ENCODE measurements around the gene DYDC1.

The DYDC1 gene

DNA sequence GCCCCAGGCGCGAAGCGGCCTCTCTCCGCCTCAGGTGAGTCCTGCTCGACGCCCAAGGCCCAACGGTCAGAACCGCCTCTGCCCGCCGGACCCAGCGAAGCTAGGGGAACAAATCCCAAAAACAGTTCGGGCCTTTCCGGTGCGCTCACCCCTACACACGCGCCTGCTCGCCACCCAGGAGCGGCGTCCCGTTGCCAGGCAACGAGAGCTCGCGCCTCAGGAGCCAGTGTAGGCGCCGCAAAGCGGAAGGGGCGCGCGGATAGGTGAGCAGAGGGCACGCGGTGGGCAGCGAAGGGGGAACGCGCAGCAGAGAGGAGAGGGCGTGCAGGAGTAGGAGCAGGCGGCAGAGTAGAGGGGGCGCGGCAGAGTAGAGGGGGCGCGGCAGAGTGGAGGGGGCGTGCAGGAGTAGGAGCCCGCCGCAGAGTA is at the start of gene DYDC1, which contains the start of gene DYDC2:
Gene DYDC1 (minus strand): TSS at position 193 of the 426 bp plus-strand sequence. CDS start 4,154 bp downstream, outside the sequence.
Gene DYDC2 (plus strand): TSS at position 219 of the 426 bp plus-strand sequence. CDS start 5,663 bp downstream, outside the sequence.
- H3K27me3 Mint-ChIP-seq = peaks cover 39% of the 10 kb centered on the region
- intact Hi-C loops (cut with micrococcal nuclease) = no loop called here
- peak within 1 kb of the TSS; percentile 39 for H3K27ac Mint-ChIP-seq
- peak within 1 kb of the TSS; percentile 83 for H3K4me3 Mint-ChIP-seq
- H3K36me3 Mint-ChIP-seq (ENCODE audit: low read depth) = no peaks in the 10 kb centered on the region
- H3K9me3 Mint-ChIP-seq = no peaks in the 10 kb centered on the region
- peaks cover 13% of the 10 kb centered on the region for H3K4me1 Mint-ChIP-seq (ENCODE audit: low read depth)

- Mint-ChIP-seq H3K27ac (no peak overlapping the region), H3K9me3 (no peaks in the 10 kb centered on the region), H3K4me1 (ENCODE audit: low read depth) (peaks cover 22% of the 10 kb centered on the region), H3K27me3 (peaks cover 43% of the 10 kb centered on the region), H3K4me3 (no peak overlapping the region), H3K36me3 (ENCODE audit: low read depth) (no peaks in the 10 kb centered on the region)
- intact Hi-C loops (cut with micrococcal nuclease) = no loop called here
Measured at GRCh38 chr10:80406204-80406603, 49.6 kb upstream of the DYDC1 start.

DNA sequence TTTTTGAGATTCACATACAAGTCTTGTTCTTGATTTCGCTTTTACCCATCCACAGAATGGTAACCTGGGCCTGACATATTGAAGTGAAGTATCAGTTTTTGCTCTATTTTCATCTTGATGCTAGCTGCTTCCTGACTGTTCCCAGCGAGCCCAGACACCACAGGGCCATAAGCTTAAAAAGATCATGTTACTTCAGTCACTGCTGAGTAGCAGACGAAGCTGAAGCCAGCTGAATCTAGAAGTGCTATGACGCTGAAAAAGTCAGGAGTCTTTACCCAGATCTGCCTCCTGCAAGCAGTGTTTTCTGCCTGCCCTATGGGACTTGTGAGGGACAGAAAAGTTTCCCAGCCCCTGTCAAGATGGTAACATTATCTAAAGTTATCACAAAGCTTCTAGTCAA is 49.1 kb upstream of the DYDC1 start:
- Mint-ChIP-seq H3K4me3 (no peak overlapping the region), H3K9me3 (no peaks in the 10 kb centered on the region), H3K27ac (no peak overlapping the region), H3K36me3 (ENCODE audit: low read depth) (no peaks in the 10 kb centered on the region), H3K4me1 (ENCODE audit: low read depth) (peaks cover 22% of the 10 kb centered on the region), H3K27me3 (peaks cover 38% of the 10 kb centered on the region)
- intact Hi-C loops (cut with micrococcal nuclease) = no loop called here

DNA sequence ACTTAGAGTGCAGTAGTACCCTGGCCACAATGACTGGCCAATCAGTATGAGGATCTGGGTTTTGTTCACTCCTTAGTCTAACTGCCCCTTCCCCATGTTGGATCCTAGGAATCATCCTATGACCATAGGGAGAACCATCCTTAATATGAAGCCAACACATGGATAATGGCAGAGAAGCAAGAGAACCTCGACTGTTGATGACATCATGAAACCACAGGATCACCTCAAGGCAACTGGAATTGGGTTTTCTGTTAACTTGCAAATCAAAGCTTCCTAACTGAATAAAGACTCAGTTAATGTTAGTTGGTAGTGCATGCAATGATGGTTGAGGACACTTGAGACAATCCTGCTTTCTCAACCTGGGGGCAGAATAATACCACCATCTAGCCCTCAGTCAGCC is 48.5 kb upstream of the DYDC1 start:
- intact Hi-C loops (cut with micrococcal nuclease) = no loop called here
- peaks cover 22% of the 10 kb centered on the region for H3K4me1 Mint-ChIP-seq (ENCODE audit: low read depth)
- H3K9me3 Mint-ChIP-seq = no peaks in the 10 kb centered on the region
- H3K36me3 Mint-ChIP-seq (ENCODE audit: low read depth) = no peaks in the 10 kb centered on the region
- H3K27me3 Mint-ChIP-seq = peaks cover 34% of the 10 kb centered on the region
- no peak overlapping the region for H3K4me3 Mint-ChIP-seq
- no peak overlapping the region for H3K27ac Mint-ChIP-seq

DNA sequence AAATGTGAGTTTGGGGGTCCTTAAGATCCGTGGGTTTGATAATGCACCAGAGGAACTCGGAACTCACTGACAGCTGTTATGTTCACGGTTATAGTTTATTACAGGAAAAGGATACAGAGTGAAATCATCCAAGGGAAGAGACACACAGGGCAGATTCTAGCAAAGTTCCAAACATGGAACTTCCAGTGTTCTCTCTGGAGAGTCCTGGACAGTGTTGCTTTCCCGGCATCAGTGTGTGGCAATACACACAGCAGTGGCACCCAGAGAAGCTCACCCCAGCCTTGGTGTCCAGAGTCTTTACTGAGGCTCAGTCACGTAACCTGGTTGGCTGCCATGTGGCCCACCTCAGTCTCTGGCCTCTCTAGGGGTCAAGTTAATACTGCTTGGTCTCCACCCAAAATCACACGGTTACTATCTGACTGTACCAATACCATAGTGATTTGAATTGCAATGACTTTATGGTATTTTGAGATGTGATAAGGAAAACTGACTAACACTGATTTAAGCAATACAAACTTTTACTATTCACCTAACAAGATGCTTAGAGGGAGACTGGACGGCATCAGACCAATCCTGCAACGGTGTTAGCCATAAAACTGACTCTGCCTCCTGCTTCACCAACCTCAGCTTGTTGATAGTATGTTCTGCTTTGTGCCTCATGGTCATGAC is 43.7 kb upstream of the DYDC1 start:
- intact Hi-C loops (cut with micrococcal nuclease) = no loop called here
- H3K9me3 Mint-ChIP-seq = no peaks in the 10 kb centered on the region
- no peaks in the 10 kb centered on the region for H3K4me1 Mint-ChIP-seq (ENCODE audit: low read depth)
- peaks cover 4% of the 10 kb centered on the region for H3K27me3 Mint-ChIP-seq
- H3K27ac Mint-ChIP-seq = no peak overlapping the region
- H3K36me3 Mint-ChIP-seq (ENCODE audit: low read depth) = no peaks in the 10 kb centered on the region
- H3K4me3 Mint-ChIP-seq = no peak overlapping the region

- Mint-ChIP-seq H3K27me3 (peaks cover 4% of the 10 kb centered on the region), H3K9me3 (no peaks in the 10 kb centered on the region), H3K4me1 (ENCODE audit: low read depth) (peaks cover 9% of the 10 kb centered on the region), H3K27ac (no peak overlapping the region), H3K36me3 (ENCODE audit: low read depth) (no peaks in the 10 kb centered on the region), H3K4me3 (no peak overlapping the region)
- intact Hi-C loops (cut with micrococcal nuclease) = no loop called here
Measured at GRCh38 chr10:80397014-80397413, 40.5 kb upstream of the DYDC1 start.

DNA sequence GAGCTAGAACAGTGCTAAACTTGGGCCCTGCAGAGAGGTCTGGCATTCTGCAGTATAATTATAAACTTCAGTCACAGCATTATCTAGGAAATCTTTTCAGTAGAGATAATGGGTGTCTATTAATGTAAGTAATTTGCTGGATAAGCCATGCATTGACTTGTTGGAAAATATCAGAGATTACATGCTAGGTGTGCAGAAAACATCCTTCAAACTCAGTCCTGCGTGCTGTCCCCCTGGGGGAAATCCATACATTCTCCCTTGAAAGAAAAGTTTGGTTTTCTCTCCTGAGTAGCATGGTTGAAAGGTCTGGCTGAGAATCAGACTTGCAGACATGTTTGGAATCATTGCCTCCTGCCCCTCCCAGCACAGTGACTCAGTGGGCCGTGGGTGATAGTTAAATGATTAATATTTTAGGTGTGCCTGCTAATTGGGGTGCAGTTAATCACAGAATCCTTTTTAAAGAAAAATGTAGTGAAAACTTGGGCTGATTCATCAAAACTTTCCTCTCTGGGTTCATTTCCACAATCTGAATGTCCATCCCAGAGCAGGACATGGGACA is 37.9 kb upstream of the DYDC1 start:
- Mint-ChIP-seq H3K4me3 (no peak overlapping the region), H3K27ac (no peak overlapping the region), H3K36me3 (ENCODE audit: low read depth) (no peaks in the 10 kb centered on the region), H3K9me3 (no peaks in the 10 kb centered on the region), H3K27me3 (peaks cover 4% of the 10 kb centered on the region), H3K4me1 (ENCODE audit: low read depth) (peaks cover 26% of the 10 kb centered on the region)
- intact Hi-C loops (cut with micrococcal nuclease) = no loop called here

- H3K36me3 Mint-ChIP-seq (ENCODE audit: low read depth) = no peaks in the 10 kb centered on the region
- peaks cover 47% of the 10 kb centered on the region for H3K4me1 Mint-ChIP-seq (ENCODE audit: low read depth)
- no peak overlapping the region for H3K4me3 Mint-ChIP-seq
- H3K27ac Mint-ChIP-seq = peak overlapping the region; percentile 53
- H3K9me3 Mint-ChIP-seq = no peaks in the 10 kb centered on the region
- peaks cover 3% of the 10 kb centered on the region for H3K27me3 Mint-ChIP-seq
- intact Hi-C loops (cut with micrococcal nuclease) = no loop called here
Measured at GRCh38 chr10:80392250-80392649, 35.7 kb upstream of the DYDC1 start.

DNA sequence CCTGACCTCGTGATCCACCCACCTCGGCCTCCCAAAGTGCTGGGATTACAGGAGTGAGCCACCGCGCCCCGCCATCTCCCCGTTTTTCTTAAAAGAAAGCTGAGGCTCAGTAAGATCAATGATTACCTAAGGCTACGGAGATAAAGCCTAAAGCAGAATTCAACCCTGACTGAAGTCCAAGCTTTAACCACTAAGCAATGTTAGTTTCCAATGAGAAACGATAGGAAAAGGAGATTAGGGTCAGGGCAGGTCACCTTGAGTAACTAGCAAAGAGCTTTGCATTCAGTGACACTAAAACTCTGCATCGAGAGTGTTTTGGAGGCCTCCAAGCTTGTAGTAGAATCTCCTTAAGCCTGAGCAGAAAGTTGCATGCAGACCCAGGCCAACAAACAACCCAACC is 34.2 kb upstream of the DYDC1 start:
- peak overlapping the region; percentile 37 for H3K27ac Mint-ChIP-seq
- peaks cover 52% of the 10 kb centered on the region for H3K4me1 Mint-ChIP-seq (ENCODE audit: low read depth)
- no peaks in the 10 kb centered on the region for H3K9me3 Mint-ChIP-seq
- no peaks in the 10 kb centered on the region for H3K36me3 Mint-ChIP-seq (ENCODE audit: low read depth)
- intact Hi-C loops (cut with micrococcal nuclease) = no loop called here
- no peaks in the 10 kb centered on the region for H3K27me3 Mint-ChIP-seq
- H3K4me3 Mint-ChIP-seq = no peak overlapping the region

DNA sequence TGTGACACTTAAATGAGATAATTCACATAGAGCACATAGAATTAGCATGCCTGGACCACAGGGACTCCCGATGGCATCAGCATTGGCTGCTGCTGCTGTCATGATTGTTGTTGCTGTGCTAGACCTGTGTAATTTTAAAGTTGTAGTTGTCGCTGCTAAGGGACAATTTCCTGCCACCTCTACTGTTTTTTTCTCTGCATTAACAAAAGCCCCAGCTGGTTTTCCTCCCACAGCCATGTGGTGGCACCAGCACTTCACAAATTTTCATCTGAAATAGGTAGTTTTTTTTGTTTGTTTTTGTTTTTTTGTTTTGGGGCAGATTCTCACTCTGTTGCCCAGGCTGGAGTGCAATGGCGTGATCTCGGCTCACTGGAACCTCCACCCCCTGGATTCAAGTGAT is 26.4 kb upstream of the DYDC1 start:
- intact Hi-C loops (cut with micrococcal nuclease) = loop anchor here (1.0 to 5.0 kb wide), 3 partner anchors 60 to 216 kb away; no protein-coding TSS in a partner anchor
- Mint-ChIP-seq H3K4me1 (ENCODE audit: low read depth) (peaks cover 21% of the 10 kb centered on the region), H3K9me3 (no peaks in the 10 kb centered on the region), H3K4me3 (no peak overlapping the region), H3K27me3 (peaks cover 2% of the 10 kb centered on the region), H3K27ac (no peak overlapping the region), H3K36me3 (ENCODE audit: low read depth) (no peaks in the 10 kb centered on the region)

DNA sequence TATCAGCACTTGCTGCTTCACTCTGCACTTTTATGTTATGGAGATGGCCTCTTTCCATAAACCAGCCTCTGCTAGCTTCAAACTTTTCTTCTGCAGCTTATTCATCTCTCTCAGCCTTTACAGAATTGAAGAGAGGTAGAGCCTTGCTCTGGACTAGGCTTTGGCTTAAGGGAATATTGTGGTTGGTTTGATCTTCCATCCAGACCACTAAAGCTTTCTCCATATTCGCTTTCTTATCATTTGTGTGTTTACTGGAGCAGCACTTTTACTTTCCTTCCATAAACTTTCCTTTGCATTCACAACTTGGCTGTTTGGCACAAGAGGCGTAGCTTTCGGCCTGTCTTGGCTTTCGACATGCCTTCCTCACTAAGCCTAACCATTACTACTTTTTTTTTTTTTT is 23.6 kb upstream of the DYDC1 start:
- Mint-ChIP-seq H3K27me3 (peaks cover 2% of the 10 kb centered on the region), H3K9me3 (no peaks in the 10 kb centered on the region), H3K27ac (no peak overlapping the region), H3K36me3 (ENCODE audit: low read depth) (no peaks in the 10 kb centered on the region), H3K4me1 (ENCODE audit: low read depth) (peaks cover 10% of the 10 kb centered on the region), H3K4me3 (no peak overlapping the region)
- intact Hi-C loops (cut with micrococcal nuclease) = loop anchor here (5.0 kb wide), 1 partner anchor 127 kb away; no protein-coding TSS in a partner anchor

DNA sequence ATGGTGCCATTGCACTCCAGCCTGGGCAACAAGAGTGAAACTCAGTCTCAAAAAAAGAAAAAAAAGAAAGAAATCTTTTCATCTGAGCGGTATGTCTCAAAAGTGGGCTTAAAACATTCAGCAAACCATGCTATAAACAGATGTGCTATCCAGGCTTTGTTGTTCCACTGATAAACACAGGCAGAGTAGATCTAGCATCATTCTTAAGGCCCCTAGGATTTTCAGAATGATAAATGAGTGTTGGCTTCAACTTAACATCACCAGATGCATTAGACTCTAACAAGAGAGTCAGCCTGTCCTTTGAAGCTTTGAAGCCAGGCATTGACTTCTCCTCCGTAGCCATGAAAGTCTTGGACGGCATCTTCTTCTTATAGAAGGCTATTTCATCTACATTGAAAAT is 23.1 kb upstream of the DYDC1 start:
- no peaks in the 10 kb centered on the region for H3K36me3 Mint-ChIP-seq (ENCODE audit: low read depth)
- no peaks in the 10 kb centered on the region for H3K9me3 Mint-ChIP-seq
- peaks cover 2% of the 10 kb centered on the region for H3K27me3 Mint-ChIP-seq
- no peak overlapping the region for H3K4me3 Mint-ChIP-seq
- intact Hi-C loops (cut with micrococcal nuclease) = loop anchor here (5.0 kb wide), 1 partner anchor 128 kb away; no protein-coding TSS in a partner anchor
- peaks cover 10% of the 10 kb centered on the region for H3K4me1 Mint-ChIP-seq (ENCODE audit: low read depth)
- H3K27ac Mint-ChIP-seq = no peak overlapping the region

GRCh38 chr10:80373502-80373901 is 16.9 kb upstream of the DYDC1 start:
- Mint-ChIP-seq H3K9me3 (peaks cover 5% of the 10 kb centered on the region), H3K27me3 (no peaks in the 10 kb centered on the region), H3K4me3 (no peak overlapping the region), H3K27ac (peak overlapping the region; percentile 39), H3K36me3 (ENCODE audit: low read depth) (no peaks in the 10 kb centered on the region), H3K4me1 (ENCODE audit: low read depth) (peaks cover 13% of the 10 kb centered on the region)
- intact Hi-C loops (cut with micrococcal nuclease) = no loop called here

DNA sequence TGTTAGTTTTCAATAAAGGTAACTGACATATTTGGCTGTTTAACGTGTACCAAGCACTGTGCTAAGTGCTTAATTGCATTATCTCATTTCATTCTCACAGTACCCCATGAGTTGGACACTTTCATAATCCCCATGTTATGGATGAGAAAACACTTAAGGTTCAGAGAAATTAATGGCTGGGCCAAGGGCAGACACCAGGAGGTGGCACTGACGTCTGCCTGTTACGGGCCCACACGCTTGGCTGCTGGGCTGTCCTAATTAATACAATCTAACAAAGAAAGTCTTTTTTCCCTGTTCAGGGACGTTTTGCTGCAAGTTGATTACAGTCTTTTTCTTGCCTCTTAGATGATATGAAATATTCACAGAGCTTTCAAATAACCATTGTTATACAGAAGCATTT is 16.1 kb upstream of the DYDC1 start:
- intact Hi-C loops (cut with micrococcal nuclease) = no loop called here
- H3K27ac Mint-ChIP-seq = no peak overlapping the region
- no peak overlapping the region for H3K4me3 Mint-ChIP-seq
- no peaks in the 10 kb centered on the region for H3K36me3 Mint-ChIP-seq (ENCODE audit: low read depth)
- H3K9me3 Mint-ChIP-seq = peaks cover 12% of the 10 kb centered on the region
- H3K27me3 Mint-ChIP-seq = no peaks in the 10 kb centered on the region
- H3K4me1 Mint-ChIP-seq (ENCODE audit: low read depth) = peaks cover 9% of the 10 kb centered on the region

Measured in dendritic cell treated with granulocyte-macrophage colony-stimulating factor and Interleukin-4, amounts not matched to agents 40 ng/mL and 50 ng/mL, for 4 days (primary cell).